ENCODE results near the gene ALDOB. TPM values are rescaled to one million over a fixed set of nuclear protein-coding genes. Genes with fewer than 3 reads are reported as not detected.

The ALDOB gene
- not detected for total RNA-seq

GRCh38 chr9:101435601-101436079, at the start of gene ALDOB:
Gene ALDOB (minus strand): TSS chr9:101435774. CDS start chr9:101430887, 4,887 bp downstream.
- DNase-seq = no peak

- no peak for DNase-seq
Observed at GRCh38 chr9:101484046-101484445, 48.5 kb upstream of the ALDOB start.

- DNase-seq = no peak
Observed at GRCh38 chr9:101481261-101481660, 45.7 kb upstream of the ALDOB start.

- DNase-seq = no peak
Observed at GRCh38 chr9:101480386-101480785, 44.8 kb upstream of the ALDOB start.

- no peak for DNase-seq
Observed at GRCh38 chr9:101479338-101480030, 43.9 kb upstream of the ALDOB start.

GRCh38 chr9:101478906-101479305, 43.3 kb upstream of the ALDOB start:
- no peak for DNase-seq

GRCh38 chr9:101478444-101478843, 42.9 kb upstream of the ALDOB start:
- DNase-seq = no peak

GRCh38 chr9:101477736-101478135, 42.2 kb upstream of the ALDOB start:
- DNase-seq = no peak

- DNase-seq = no peak
Observed at GRCh38 chr9:101477214-101477613, 41.6 kb upstream of the ALDOB start.

GRCh38 chr9:101476576-101477208, 41.1 kb upstream of the ALDOB start:
- no peak for DNase-seq

GRCh38 chr9:101472891-101473290, 37.3 kb upstream of the ALDOB start:
- DNase-seq = no peak

- DNase-seq = no peak
Observed at GRCh38 chr9:101470929-101471328, 35.4 kb upstream of the ALDOB start.

- DNase-seq = no peak
Observed at GRCh38 chr9:101470021-101470420, 34.4 kb upstream of the ALDOB start.

- DNase-seq = no peak
Observed at GRCh38 chr9:101469026-101469425, 33.5 kb upstream of the ALDOB start.

GRCh38 chr9:101468116-101468515, 32.5 kb upstream of the ALDOB start:
- no peak for DNase-seq

- no peak for DNase-seq
Observed at GRCh38 chr9:101467690-101468089, 32.1 kb upstream of the ALDOB start.

GRCh38 chr9:101466863-101467262, 31.3 kb upstream of the ALDOB start:
- DNase-seq = no peak

GRCh38 chr9:101465326-101465915, 29.8 kb upstream of the ALDOB start:
- no peak for DNase-seq

- DNase-seq = no peak
Observed at GRCh38 chr9:101463397-101463796, 27.8 kb upstream of the ALDOB start.

GRCh38 chr9:101462558-101462957, 27.0 kb upstream of the ALDOB start:
- DNase-seq = no peak

GRCh38 chr9:101460965-101461364, 25.4 kb upstream of the ALDOB start:
- DNase-seq = no peak

GRCh38 chr9:101458963-101459631, 23.5 kb upstream of the ALDOB start:
- DNase-seq = no peak

- DNase-seq = no peak
Observed at GRCh38 chr9:101457003-101457402, 21.4 kb upstream of the ALDOB start.

All from effector CD4-positive, alpha-beta T cell (primary cell).